ENCODE data around the gene NOX1.

The NOX1 gene

GRCh38 chrX:100864657-100865391 lies 9.3 kb downstream of the NOX1 start:
- H2BK5ac ChIP-seq (ENCODE audit: low read length) = no peak overlapping the region
- no peaks in the 10 kb centered on the region for H3K27me3 ChIP-seq (ENCODE audit: control insufficient read depth in 3 of 3, insufficient read depth in 3 of 3, low read depth in 1 of 3, low read length in 3 of 3)
- DNase-seq (ENCODE audit: low spot score) = no peak
- H3K36me3 ChIP-seq (replicated peaks in 1 of 2; ENCODE audit: control insufficient read depth in 2 of 2, insufficient read depth in 2 of 2, low read length in 2 of 2) = no peaks in the 10 kb centered on the region
- no peak overlapping the region for H4K91ac ChIP-seq (ENCODE audit: low read depth, low read length, poor library complexity)
- peaks cover 0 to 3% of the 10 kb centered on the region in 2 donors for H3K4me1 ChIP-seq (ENCODE audit: control insufficient read depth in 2 of 2, insufficient read depth in 1 of 2, low read depth in 1 of 2, low read length in 2 of 2)
- H2AK5ac ChIP-seq (ENCODE audit: low read depth, low read length) = no peak overlapping the region
- H3K18ac ChIP-seq (ENCODE audit: low read length) = no peak overlapping the region
- peak overlapping the region; percentile 41 for H2AFZ ChIP-seq (ENCODE audit: low read length)
- H3K4ac ChIP-seq (ENCODE audit: low read length) = no peak overlapping the region
- no peak overlapping the region for H3K14ac ChIP-seq (ENCODE audit: low read length)
- no CpG with 5 or more reads among the region's 2 CpGs for WGBS, 2 donors (ENCODE audit: extremely low coverage in 2 of 2, insufficient read length in 2 of 2, insufficient replicate concordance in 1 of 2)
- no peak overlapping the region for H2BK120ac ChIP-seq (ENCODE audit: low read depth, low read length)
- no peak overlapping the region for H3K4me3 ChIP-seq (ENCODE audit: low read length in 2 of 2)
- no peaks in the 10 kb centered on the region for H3K9me3 ChIP-seq (replicated peaks in 1 of 2; ENCODE audit: control insufficient read depth in 2 of 2, insufficient read depth in 1 of 2, low read depth in 1 of 2, low read length in 2 of 2)
- H4K8ac ChIP-seq (ENCODE audit: low read depth, low read length) = no peak overlapping the region
- H2BK15ac ChIP-seq (ENCODE audit: low read length) = no peak overlapping the region
- H3K9ac ChIP-seq (ENCODE audit: low read depth, low read length, poor library complexity) = no peak overlapping the region
- H3K23ac ChIP-seq (ENCODE audit: low read depth, low read length, poor library complexity) = no peak overlapping the region
- no peak overlapping the region for H3K27ac ChIP-seq (replicated peaks; ENCODE audit: low read length)
- no peaks in the 10 kb centered on the region for H3K79me1 ChIP-seq (ENCODE audit: low read depth, low read length)
- no peak overlapping the region for H2BK12ac ChIP-seq (ENCODE audit: low read length)
- H3K4me2 ChIP-seq (ENCODE audit: insufficient read depth, low read length, poor library complexity, severe bottlenecking) = no peak overlapping the region

DNA sequence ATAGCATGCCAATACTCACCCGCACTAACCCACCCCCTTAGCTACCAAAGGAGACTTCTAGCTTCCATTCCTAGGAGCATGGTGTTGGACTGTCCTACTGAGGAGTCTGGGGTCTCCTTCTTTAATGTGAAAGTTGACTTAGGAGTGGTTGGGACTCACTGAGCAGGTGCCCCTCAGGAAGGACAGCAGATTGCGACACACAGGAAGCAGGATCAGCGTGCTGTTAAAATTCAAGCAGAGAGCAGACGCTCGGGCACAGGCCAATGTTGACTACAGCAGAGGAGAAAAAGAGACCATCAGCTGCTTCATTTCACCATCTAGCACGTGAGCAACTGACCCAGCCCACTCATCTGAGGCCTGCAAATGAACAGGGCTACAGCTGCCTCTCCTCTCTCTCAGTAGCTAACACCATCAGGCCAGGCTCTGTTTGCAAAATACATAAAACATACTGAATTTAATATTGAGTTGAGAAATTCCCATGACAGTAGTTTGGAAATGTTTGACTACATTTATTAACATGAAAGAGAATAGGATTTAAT lies 10.8 kb downstream of the NOX1 start:
- Histone ChIP-seq H3K23ac (ENCODE audit: low read depth, low read length, poor library complexity) (no peak overlapping the region), H3K9me3 (replicated peaks in 1 of 2; ENCODE audit: control insufficient read depth in 2 of 2, insufficient read depth in 1 of 2, low read depth in 1 of 2, low read length in 2 of 2) (no peaks in the 10 kb centered on the region), H2BK5ac (ENCODE audit: low read length) (no peak overlapping the region), H3K9ac (ENCODE audit: low read depth, low read length, poor library complexity) (no peak overlapping the region), H3K27ac (replicated peaks; ENCODE audit: low read length) (no peak overlapping the region), H2AK5ac (ENCODE audit: low read depth, low read length) (no peak overlapping the region), H2AFZ (ENCODE audit: low read length) (no peak overlapping the region), H3K4me1 (ENCODE audit: control insufficient read depth in 2 of 2, insufficient read depth in 1 of 2, low read depth in 1 of 2, low read length in 2 of 2) (peaks cover 0 to 3% of the 10 kb centered on the region in 2 donors), H4K91ac (ENCODE audit: low read depth, low read length, poor library complexity) (no peak overlapping the region), H3K18ac (ENCODE audit: low read length) (no peak overlapping the region), H3K27me3 (ENCODE audit: control insufficient read depth in 3 of 3, insufficient read depth in 3 of 3, low read depth in 1 of 3, low read length in 3 of 3) (no peaks in the 10 kb centered on the region), H4K8ac (ENCODE audit: low read depth, low read length) (no peak overlapping the region), H3K4me2 (ENCODE audit: insufficient read depth, low read length, poor library complexity, severe bottlenecking) (no peak overlapping the region), H3K36me3 (replicated peaks in 1 of 2; ENCODE audit: control insufficient read depth in 2 of 2, insufficient read depth in 2 of 2, low read length in 2 of 2) (no peaks in the 10 kb centered on the region), H3K14ac (ENCODE audit: low read length) (no peak overlapping the region), H3K4ac (ENCODE audit: low read length) (no peak overlapping the region), H2BK12ac (ENCODE audit: low read length) (no peak overlapping the region), H3K4me3 (ENCODE audit: low read length in 2 of 2) (no peak overlapping the region), H2BK15ac (ENCODE audit: low read length) (no peak overlapping the region), H2BK120ac (ENCODE audit: low read depth, low read length) (no peak overlapping the region), H3K79me1 (ENCODE audit: low read depth, low read length) (no peaks in the 10 kb centered on the region)
- DNase-seq (ENCODE audit: low spot score) = no peak
- no CpG with 5 or more reads among the region's 6 CpGs for WGBS, 2 donors (ENCODE audit: extremely low coverage in 2 of 2, insufficient read length in 2 of 2, insufficient replicate concordance in 1 of 2)

GRCh38 chrX:100852810-100853209 lies 21.3 kb downstream of the NOX1 start:
- Histone ChIP-seq H2BK5ac (ENCODE audit: low read length) (no peak overlapping the region), H3K9ac (ENCODE audit: low read depth, low read length, poor library complexity) (no peak overlapping the region), H2BK15ac (ENCODE audit: low read length) (no peak overlapping the region), H2AK5ac (ENCODE audit: low read depth, low read length) (no peak overlapping the region), H2BK12ac (ENCODE audit: low read length) (no peak overlapping the region), H3K18ac (ENCODE audit: low read length) (no peak overlapping the region), H3K36me3 (replicated peaks in 1 of 2; ENCODE audit: control insufficient read depth in 2 of 2, insufficient read depth in 2 of 2, low read length in 2 of 2) (no peaks in the 10 kb centered on the region), H3K4ac (ENCODE audit: low read length) (no peak overlapping the region), H3K4me2 (ENCODE audit: insufficient read depth, low read length, poor library complexity, severe bottlenecking) (no peak overlapping the region), H2AFZ (ENCODE audit: low read length) (no peak overlapping the region), H2BK120ac (ENCODE audit: low read depth, low read length) (no peak overlapping the region), H3K14ac (ENCODE audit: low read length) (no peak overlapping the region), H3K27ac (replicated peaks; ENCODE audit: low read length) (no peak overlapping the region), H4K8ac (ENCODE audit: low read depth, low read length) (no peak overlapping the region), H3K9me3 (replicated peaks in 1 of 2; ENCODE audit: control insufficient read depth in 2 of 2, insufficient read depth in 1 of 2, low read depth in 1 of 2, low read length in 2 of 2) (no peaks in the 10 kb centered on the region), H3K79me1 (ENCODE audit: low read depth, low read length) (no peaks in the 10 kb centered on the region), H3K23ac (ENCODE audit: low read depth, low read length, poor library complexity) (no peak overlapping the region), H3K4me3 (ENCODE audit: low read length in 2 of 2) (no peak overlapping the region), H4K91ac (ENCODE audit: low read depth, low read length, poor library complexity) (no peak overlapping the region), H3K27me3 (ENCODE audit: control insufficient read depth in 3 of 3, insufficient read depth in 3 of 3, low read depth in 1 of 3, low read length in 3 of 3) (no peaks in the 10 kb centered on the region), H3K4me1 (ENCODE audit: control insufficient read depth in 2 of 2, insufficient read depth in 1 of 2, low read depth in 1 of 2, low read length in 2 of 2) (no peaks in the 10 kb centered on the region)
- no CpG with 5 or more reads among the region's 2 CpGs for WGBS, 2 donors (ENCODE audit: extremely low coverage in 2 of 2, insufficient read length in 2 of 2, insufficient replicate concordance in 1 of 2)
- DNase-seq (ENCODE audit: low spot score) = no peak

DNA sequence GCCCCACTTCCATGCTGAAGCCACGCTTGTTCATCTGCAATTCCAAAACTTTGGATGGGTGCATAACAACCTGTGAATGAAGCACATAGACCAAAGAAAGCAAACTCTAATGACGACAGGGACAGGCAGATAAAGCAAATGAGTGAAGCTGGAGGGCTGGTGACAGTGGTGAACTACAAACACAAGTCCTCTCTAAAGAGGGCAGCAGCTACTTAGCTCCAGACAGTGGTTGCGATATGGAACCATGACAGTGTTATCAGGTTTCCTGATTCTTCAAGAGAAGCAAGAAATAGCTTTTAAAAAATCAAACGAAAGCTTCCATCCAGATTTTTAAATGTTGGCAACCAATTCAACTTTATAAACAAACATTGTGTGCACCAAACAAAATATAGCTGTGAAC lies 23.8 kb downstream of the NOX1 start:
- whole genome bisulfite sequencing, 2 donors (ENCODE audit: extremely low coverage in 2 of 2, insufficient read length in 2 of 2, insufficient replicate concordance in 1 of 2) = no CpG with 5 or more reads among the region's 4 CpGs
- Histone ChIP-seq H2BK120ac (ENCODE audit: low read depth, low read length) (no peak overlapping the region), H3K4me3 (ENCODE audit: low read length in 2 of 2) (no peak overlapping the region), H3K27ac (replicated peaks; ENCODE audit: low read length) (no peak overlapping the region), H2AFZ (ENCODE audit: low read length) (no peak overlapping the region), H2BK15ac (ENCODE audit: low read length) (no peak overlapping the region), H4K8ac (ENCODE audit: low read depth, low read length) (no peak overlapping the region), H3K79me1 (ENCODE audit: low read depth, low read length) (no peaks in the 10 kb centered on the region), H2BK12ac (ENCODE audit: low read length) (no peak overlapping the region), H3K18ac (ENCODE audit: low read length) (no peak overlapping the region), H2AK5ac (ENCODE audit: low read depth, low read length) (no peak overlapping the region), H3K9me3 (replicated peaks in 1 of 2; ENCODE audit: control insufficient read depth in 2 of 2, insufficient read depth in 1 of 2, low read depth in 1 of 2, low read length in 2 of 2) (no peaks in the 10 kb centered on the region), H2BK5ac (ENCODE audit: low read length) (no peak overlapping the region), H3K4ac (ENCODE audit: low read length) (no peak overlapping the region), H4K91ac (ENCODE audit: low read depth, low read length, poor library complexity) (no peak overlapping the region), H3K4me1 (ENCODE audit: control insufficient read depth in 2 of 2, insufficient read depth in 1 of 2, low read depth in 1 of 2, low read length in 2 of 2) (no peaks in the 10 kb centered on the region), H3K9ac (ENCODE audit: low read depth, low read length, poor library complexity) (no peak overlapping the region), H3K27me3 (ENCODE audit: control insufficient read depth in 3 of 3, insufficient read depth in 3 of 3, low read depth in 1 of 3, low read length in 3 of 3) (no peaks in the 10 kb centered on the region), H3K14ac (ENCODE audit: low read length) (no peak overlapping the region), H3K23ac (ENCODE audit: low read depth, low read length, poor library complexity) (no peak overlapping the region), H3K36me3 (replicated peaks in 1 of 2; ENCODE audit: control insufficient read depth in 2 of 2, insufficient read depth in 2 of 2, low read length in 2 of 2) (no peaks in the 10 kb centered on the region), H3K4me2 (ENCODE audit: insufficient read depth, low read length, poor library complexity, severe bottlenecking) (no peak overlapping the region)
- DNase-seq (ENCODE audit: low spot score) = no peak
